B cell (primary cell): ENCODE data around the gene SAMD1.

Experiments
- CTCF ChIP-seq: fragments of 200-600 bp; IDR thresholded peaks from one replicate; pipeline ENCODE4 v1.8.0; 2022; ENCODE audit warnings: antibody characterized with exemption, mild to moderate bottlenecking
- EZH2 ChIP-seq: IDR thresholded peaks from 2 replicates; pipeline ENCODE4 v1.6.1; 2012; ENCODE audit warnings: borderline replicate concordance, low read depth, mild to moderate bottlenecking, moderate library complexity, low read length; ENCODE audit not compliant: insufficient read depth, poor library complexity, severe bottlenecking

- TF ChIP-seq CTCF (no peak), EZH2 (no peak)
Observed at GRCh38 chr19:14078411-14078810, 12.1 kb downstream of the SAMD1 start.
